GM03348 (cell line): Measurements from ENCODE around the gene CARMIL1.

Source experiments
- DNase-seq: peaks from one replicate; pipeline ENCODE4 v3.0.0; 2012; ENCODE audit warnings: low spot score

The CARMIL1 gene

GRCh38 chr6:25278914-25279747 is at the start of gene CARMIL1:
Gene CARMIL1, plus strand, starts transcription at chr6:25279374. Its CDS starts 422 bp downstream, at chr6:25279796.
- DNase-seq, result peak; percentile 95

GRCh38 chr6:25229671-25230321 is 49.4 kb upstream of the CARMIL1 start:
- peak; percentile 75 for DNase-seq

- DNase-seq, result peak; percentile 68
These were observed 46.7 kb upstream of the CARMIL1 start for GRCh38 chr6:25232479-25232878.

GRCh38 chr6:25233226-25233625 is 45.9 kb upstream of the CARMIL1 start:
- no peak for DNase-seq

GRCh38 chr6:25237579-25237978 is 41.6 kb upstream of the CARMIL1 start:
- DNase-seq, result no peak

GRCh38 chr6:25239059-25239458 is 40.1 kb upstream of the CARMIL1 start:
- DNase-seq, result no peak

- DNase-seq, result no peak
These were observed 39.7 kb upstream of the CARMIL1 start for GRCh38 chr6:25239498-25239897.

- no peak for DNase-seq
These were observed 36.6 kb upstream of the CARMIL1 start for GRCh38 chr6:25242567-25242966.

GRCh38 chr6:25244865-25245264 is 34.3 kb upstream of the CARMIL1 start:
- no peak for DNase-seq

- peak; percentile 63 for DNase-seq
These were observed 31.1 kb upstream of the CARMIL1 start for GRCh38 chr6:25248123-25248522.

- DNase-seq, result no peak
These were observed 30.0 kb upstream of the CARMIL1 start for GRCh38 chr6:25249133-25249532.

- DNase-seq, result no peak
These were observed 28.3 kb upstream of the CARMIL1 start for GRCh38 chr6:25250878-25251277.

GRCh38 chr6:25251426-25251825 is 27.7 kb upstream of the CARMIL1 start:
- no peak for DNase-seq

- no peak for DNase-seq
These were observed 25.8 kb upstream of the CARMIL1 start for GRCh38 chr6:25253351-25253750.

GRCh38 chr6:25254671-25255070 is 24.5 kb upstream of the CARMIL1 start:
- DNase-seq, result no peak

GRCh38 chr6:25257686-25258348 is 21.4 kb upstream of the CARMIL1 start:
- DNase-seq, result no peak

- DNase-seq, result no peak
These were observed 19.4 kb upstream of the CARMIL1 start for GRCh38 chr6:25259756-25260155.

- DNase-seq, result peak; percentile 65
These were observed 15.5 kb upstream of the CARMIL1 start for GRCh38 chr6:25263657-25264056.

- peak; percentile 41 for DNase-seq
These were observed 12.6 kb upstream of the CARMIL1 start for GRCh38 chr6:25266456-25267100.

GRCh38 chr6:25267662-25268061 is 11.5 kb upstream of the CARMIL1 start:
- no peak for DNase-seq

GRCh38 chr6:25270559-25270958 is 8.6 kb upstream of the CARMIL1 start:
- no peak for DNase-seq

GRCh38 chr6:25275436-25275835 is 3.7 kb upstream of the CARMIL1 start:
- DNase-seq, result no peak
